H1 (cell line): ENCODE measurements around the gene FAAP100. TPM values are rescaled to one million over a fixed set of nuclear protein-coding genes. Genes with fewer than 3 reads are reported as not detected.

Experiments used
- CTCF ChIA-PET: fragments of 300-600 bp; sonication (Branson Sonifier 250); formaldehyde crosslinking; loops from one replicate; lab custom pipeline; 2021; ENCODE audit not compliant: partially characterized antibody; lab: Charles Lee
- POLR2A ChIA-PET: fragments of 300-600 bp; sonication (Branson Sonifier 250); formaldehyde crosslinking; loops from one replicate; lab custom pipeline; 2021; ENCODE audit warnings: inconsistent platforms; ENCODE audit not compliant: partially characterized antibody; lab: Charles Lee
- DNase-seq, 2 experiments: peaks; one replicate each; pipeline versions ENCODE4 v3.0.0 to v3.0.0-alpha.2; 2010 to 2022; ENCODE audit warnings: low spot score in 2 of 2, low read depth in 1 of 2, mixed read lengths in 1 of 2
- FAIRE-seq: peaks from 2 replicates; lab custom pipeline; 2011; peaks lifted over from hg19 to GRCh38; lab: Jason Lieb, UNC
- H2AFZ ChIP-seq: 2 replicates; pipeline ENCODE4 v1.8.1; 2012; ENCODE audit warnings: low read length, inconsistent platforms
- H2AK5ac ChIP-seq: 2 replicates; pipeline ENCODE4 v1.6.1; 2013; ENCODE audit warnings: low read depth, low read length
- H2BK120ac ChIP-seq: replicated peaks from 2 replicates; pipeline ENCODE3; 2013; ENCODE audit warnings: low read depth, low read length, inconsistent platforms
- H2BK12ac ChIP-seq: 2 replicates; pipeline ENCODE4 v1.6.1; 2013; ENCODE audit warnings: low read depth, low read length
- H2BK15ac ChIP-seq: 2 replicates; pipeline ENCODE4 v1.6.1; 2013; ENCODE audit warnings: low read length
- H2BK20ac ChIP-seq: 2 replicates; pipeline ENCODE4 v1.6.1; 2013; ENCODE audit warnings: low read length
- H2BK5ac ChIP-seq: 2 replicates; pipeline ENCODE4 v1.6.1; 2013; ENCODE audit warnings: low read depth, low read length
- H3K14ac ChIP-seq: 2 replicates; pipeline ENCODE4 v1.6.1; 2013; ENCODE audit warnings: inconsistent platforms; ENCODE audit not compliant: insufficient read length
- H3K18ac ChIP-seq: 2 replicates; pipeline ENCODE4 v1.6.1; 2013; ENCODE audit warnings: low read length; ENCODE audit errors: extremely low read depth
- H3K23ac ChIP-seq: 2 replicates; pipeline ENCODE4 v1.6.1; 2013; ENCODE audit warnings: inconsistent platforms; ENCODE audit not compliant: insufficient read length
- H3K23me2 ChIP-seq: 2 replicates; pipeline ENCODE4 v1.6.1; 2013; ENCODE audit warnings: low read depth, low read length
- H3K27ac ChIP-seq: 2 replicates; pipeline ENCODE4 v1.6.1; 2011; ENCODE audit warnings: low read depth, low read length, inconsistent platforms
- H3K27me3 ChIP-seq, 4 experiments: replicated peaks in 1 of 4; 1 replicate in 1 of 4; 2 replicates in 3 of 4; pipeline versions ENCODE4 v1.6.1 to v1.8.1; 2011 to 2013; ENCODE audit warnings: low read length in 3 of 4, mild to moderate bottlenecking in 3 of 4, inconsistent platforms in 2 of 4, mixed read lengths in 2 of 4, moderate library complexity in 1 of 4; ENCODE audit not compliant: control insufficient read depth in 3 of 4, insufficient read depth in 3 of 4; ENCODE audit errors: extremely low read depth in 1 of 4
- H3K36me3 ChIP-seq, 4 experiments: 2 replicates each; pipeline versions ENCODE4 v1.6.1 to v1.8.1; 2011 to 2013; ENCODE audit warnings: mild to moderate bottlenecking in 4 of 4, low read length in 3 of 4, moderate library complexity in 2 of 4, control low read depth in 1 of 4, inconsistent platforms in 1 of 4; ENCODE audit not compliant: insufficient read depth in 4 of 4, control insufficient read depth in 2 of 4
- H3K4ac ChIP-seq: replicated peaks from 2 replicates; pipeline ENCODE3; 2013; ENCODE audit warnings: low read length, low read depth, mixed read lengths, inconsistent platforms; ENCODE audit not compliant: insufficient read length
- H3K4me1 ChIP-seq, 4 experiments: replicated peaks in 1 of 4; 1 replicate in 1 of 4; 2 replicates in 3 of 4; pipeline versions ENCODE4 v1.6.1 to v1.8.1; 2011 to 2013; ENCODE audit warnings: low read length in 3 of 4, inconsistent platforms in 2 of 4, mixed read lengths in 1 of 4; ENCODE audit not compliant: insufficient read depth in 4 of 4, control insufficient read depth in 3 of 4
- H3K4me2 ChIP-seq, 2 experiments: 2 replicates each; pipeline versions ENCODE4 v1.6.1 to v1.8.1; 2011 to 2013; ENCODE audit warnings: low read depth in 2 of 2, low read length in 2 of 2, control low read depth in 1 of 2, inconsistent platforms in 1 of 2, mild to moderate bottlenecking in 1 of 2; ENCODE audit not compliant: insufficient read depth in 1 of 2
- H3K4me3 ChIP-seq, 4 experiments: fragments of 200-600, 300-600 bp in 1 of 4; sonication (generic), shearing (Covaris generic), sonication (Bioruptor Twin) in 1 of 4; 2 replicates each; pipeline versions ENCODE4 v1.5.1 to v1.8.1; 2011 to 2016; ENCODE audit warnings: low read length in 4 of 4, low read depth in 3 of 4, control low read depth in 2 of 4, inconsistent platforms in 2 of 4, mild to moderate bottlenecking in 2 of 4, mixed read lengths in 1 of 4, moderate library complexity in 1 of 4; ENCODE audit not compliant: insufficient read depth in 2 of 4; ENCODE audit errors: extremely low read depth in 1 of 4
- H3K56ac ChIP-seq: replicated peaks from 2 replicates; pipeline ENCODE3; 2013; ENCODE audit warnings: low read depth, mild to moderate bottlenecking, mixed read lengths, low read length, inconsistent platforms; ENCODE audit not compliant: insufficient read length
- H3K79me1 ChIP-seq: 2 replicates; pipeline ENCODE4 v1.6.1; 2013; ENCODE audit warnings: low read depth, low read length, control low read depth
- H3K79me2 ChIP-seq, 2 experiments: 2 replicates each; pipeline versions ENCODE4 v1.6.1 to v1.8.1; 2012 to 2013; ENCODE audit warnings: low read length in 2 of 2, mild to moderate bottlenecking in 2 of 2, inconsistent platforms in 1 of 2; ENCODE audit not compliant: insufficient read depth in 2 of 2, control insufficient read depth in 1 of 2
- H3K9ac ChIP-seq, 4 experiments: replicated peaks in 1 of 4; 1 replicate in 1 of 4; 2 replicates in 3 of 4; pipeline versions ENCODE4 v1.6.1 to v1.8.1; 2011 to 2013; ENCODE audit warnings: low read depth in 3 of 4, low read length in 3 of 4, control low read depth in 2 of 4, mild to moderate bottlenecking in 2 of 4, moderate library complexity in 2 of 4, inconsistent platforms in 1 of 4; ENCODE audit errors: extremely low read depth in 1 of 4
- H3K9me3 ChIP-seq, 2 experiments: 2 replicates each; pipeline versions ENCODE4 v1.6.1 to v1.8.1; 2012 to 2013; ENCODE audit warnings: mild to moderate bottlenecking in 2 of 2, moderate library complexity in 2 of 2, control low read depth in 1 of 2, inconsistent platforms in 1 of 2, low read depth in 1 of 2, low read length in 1 of 2, mixed read lengths in 1 of 2; ENCODE audit not compliant: insufficient read depth in 2 of 2
- H4K20me1 ChIP-seq, 2 experiments: replicated peaks in 1 of 2; 2 replicates each; pipeline versions ENCODE3 to v1.8.1; 2011 to 2013; ENCODE audit warnings: inconsistent platforms in 2 of 2, low read length in 2 of 2, mild to moderate bottlenecking in 1 of 2; ENCODE audit not compliant: insufficient read depth in 2 of 2, control insufficient read depth in 1 of 2
- H4K5ac ChIP-seq: 2 replicates; pipeline ENCODE4 v1.6.1; 2013; ENCODE audit warnings: low read length, low read depth, mixed read lengths, inconsistent platforms; ENCODE audit not compliant: insufficient read length
- H4K8ac ChIP-seq: 2 replicates; pipeline ENCODE4 v1.8.0; 2013; ENCODE audit warnings: mild to moderate bottlenecking, moderate library complexity, low read length, inconsistent platforms; ENCODE audit not compliant: insufficient read depth; ENCODE audit errors: extremely low read depth
- H4K91ac ChIP-seq: replicated peaks from 2 replicates; pipeline ENCODE3; 2013; ENCODE audit warnings: low read length, mixed read lengths, inconsistent platforms; ENCODE audit not compliant: insufficient read length
- BCL11A ChIP-seq, 2 experiments: IDR thresholded peaks; one replicate each; pipeline ENCODE4 v1.6.1; 2011; ENCODE audit warnings: low read depth in 2 of 2, low read length in 2 of 2, mild to moderate bottlenecking in 2 of 2
- CBX5 ChIP-seq: fragments of 300-800, 300-1000 bp; sonication (generic); IDR thresholded peaks from 2 replicates; pipeline ENCODE4 v1.7.1; 2016; ENCODE audit warnings: antibody characterized with exemption, low read length, low read depth
- CHD1 ChIP-seq: IDR thresholded peaks from 2 replicates; pipeline ENCODE4 v1.6.1; 2012; ENCODE audit warnings: low read depth, low read length, improper control_type of control experiment
- MAFK ChIP-seq: IDR thresholded peaks from 2 replicates; pipeline ENCODE4 v1.6.1; 2012; ENCODE audit warnings: low read depth, mild to moderate bottlenecking, improper control_type of control experiment, low read length
- POLR2A ChIP-seq, 2 experiments: IDR thresholded peaks; 1 replicate in 1 of 2; 2 replicates in 1 of 2; pipeline ENCODE4 v1.6.1; 2011; ENCODE audit warnings: low read depth in 2 of 2, low read length in 2 of 2, mild to moderate bottlenecking in 2 of 2; ENCODE audit errors: control extremely low read depth in 1 of 2
- RAD21 ChIP-seq, 2 experiments: IDR thresholded peaks in 1 of 2; conservative IDR thresholded peaks in 1 of 2; 2 replicates each; pipeline ENCODE4 v1.6.1; 2011; ENCODE audit warnings: low read depth in 2 of 2, low read length in 2 of 2, improper control_type of control experiment in 1 of 2, inconsistent platforms in 1 of 2, mild to moderate bottlenecking in 1 of 2, moderate library complexity in 1 of 2
- RBBP5 ChIP-seq: IDR thresholded peaks from 2 replicates; pipeline ENCODE4 v1.7.1; 2012; ENCODE audit warnings: low read depth, mild to moderate bottlenecking, inconsistent platforms, low read length, moderate library complexity, borderline replicate concordance
- RFX5 ChIP-seq: IDR thresholded peaks from 2 replicates; pipeline ENCODE4 v1.6.1; 2011; ENCODE audit warnings: low read depth, low read length, improper control_type of control experiment, borderline replicate concordance
- RNF2 ChIP-seq: fragments of 200-900, 300-1000 bp; sonication (generic); IDR thresholded peaks from 2 replicates; pipeline ENCODE4 v1.7.1; 2016; ENCODE audit warnings: borderline replicate concordance, low read depth, mild to moderate bottlenecking, antibody characterized with exemption, low read length; ENCODE audit not compliant: poor library complexity, severe bottlenecking; ENCODE audit errors: missing control alignments
- SAP30 ChIP-seq: fragments of 300-600 bp; sonication (generic); IDR thresholded peaks from 2 replicates; pipeline ENCODE4 v1.7.1; 2012; ENCODE audit warnings: low read length, moderate library complexity, mild to moderate bottlenecking, inconsistent platforms; ENCODE audit not compliant: insufficient read depth, insufficient replicate concordance
- whole genome bisulfite sequencing, 2 experiments: shearing (Covaris generic) in 1 of 2; methylation state at CpG; one replicate each; pipeline versions ENCODE4 v1.1.6 to v1.1.7; 2013 to 2015; ENCODE audit warnings: low lambda C conversion rate in 2 of 2, mixed read lengths in 2 of 2, inconsistent platforms in 1 of 2, low coverage in 1 of 2, missing lambda C conversion rate in 1 of 2; ENCODE audit not compliant: insufficient replicate concordance in 2 of 2, insufficient coverage in 1 of 2, insufficient read length in 1 of 2; ENCODE audit errors: extremely low coverage in 1 of 2, missing lambda C conversion rate in 1 of 2; 5-methylcytosine and 5-hydroxymethylcytosine counted together
- polyA plus RNA-seq, 7 experiments: library from polyadenylated mRNA; depleted of rRNA in 3 of 7; stranded (reverse) in 5 of 7; unstranded in 2 of 7; fragments of >200 nt in 5 of 7; fragments of 200-250 nt in 2 of 7; gene quantifications; 1 replicate in 5 of 7; 2 replicates in 1 of 7; 4 replicates in 1 of 7; pipeline versions ENCODE4 v1.2.1 to v1.2.3, GENCODE V29; 2011 to 2013; ENCODE audit warnings: missing spikeins in 2 of 7, mixed read lengths in 2 of 7
- total RNA-seq: library from RNA; stranded (reverse); fragmentation: NEBNext Ultra II Directional; extraction: Animal tissue kit (Norgen Biotek cat#: 25700); gene quantifications from 2 replicates; pipeline ENCODE4 v1.2.1, GENCODE V29; 2021

FAAP100 gene
- total and polyA plus RNA-seq, 2 of the 8 experiments (the other 6 are each of a cell fraction or from before 2014, with no cell fraction given), result 23.2 to 41.8 TPM

GRCh38 chr17:81583589-81584342 is 31.6 kb upstream of the FAAP100 start:
- Histone ChIP-seq H3K9me3 (no peaks in the 10 kb centered on the region), H2BK12ac (no peak overlapping the region), H3K79me2 (no peaks in the 10 kb centered on the region), H3K18ac (no peak overlapping the region), H4K5ac (no peak overlapping the region), H3K27me3 (no peaks in the 10 kb centered on the region), H4K20me1 (peaks cover 10 to 11% of the 10 kb centered on the region in 2 experiments), H3K27ac (no peak overlapping the region), H3K14ac (no peak overlapping the region), H4K8ac (no peak overlapping the region), H3K56ac (no peak overlapping the region), H3K79me1 (no peaks in the 10 kb centered on the region; the same call in 1 of the 2 replicates), H3K4ac (no peak overlapping the region), H2BK5ac (no peak overlapping the region), H3K23ac (no peak overlapping the region), H2AK5ac (no peak overlapping the region), H3K4me2 (no peak overlapping the region), H2AFZ (no peak overlapping the region), H2BK120ac (no peak overlapping the region), H4K91ac (no peak overlapping the region), H2BK20ac (no peak overlapping the region), H3K23me2 (no peaks in the 10 kb centered on the region), H3K9ac (no peak overlapping the region), H3K36me3 (peaks cover 15 to 36% (median 34%) of the 10 kb centered on the region in 4 experiments), H2BK15ac (no peak overlapping the region), H3K4me3 (no peak overlapping the region), H3K4me1 (no peaks in the 10 kb centered on the region)
- DNase-seq (no peak), FAIRE-seq (no peak)
- CTCF ChIA-PET, result interaction anchor here (0.6 to 3.3 kb wide), 2 partner anchors 18 to 383 kb away, joined by 3 to 21 read pairs; no protein-coding TSS in a partner anchor
- 86% methylated on average over 6 of the region's 6 CpGs; no CpG with 5 or more reads in 1 of the 2 experiments for WGBS, 2 experiments
- no peak for TF ChIP-seq RBBP5
- no peak for TF ChIP-seq SAP30
- no peak for TF ChIP-seq CBX5
- TF ChIP-seq RAD21 (IDR thresholded peaks at IDR 0.05 in 1 of 2, conservative IDR thresholded peaks at IDR 0.05 in 1 of 2; ENCODE audit: low read depth in 2 of 2, low read length in 2 of 2), result no peak
- TF ChIP-seq RFX5, result no peak
- no peak for TF ChIP-seq MAFK
- TF ChIP-seq POLR2A (IDR thresholded peaks at IDR 0.05; ENCODE audit: control extremely low read depth in 1 of 2, low read depth in 2 of 2, low read length in 2 of 2), result no peak
- TF ChIP-seq RNF2, result no peak
- no peak for TF ChIP-seq BCL11A (IDR thresholded peaks at IDR 0.05; ENCODE audit: low read depth in 2 of 2, low read length in 2 of 2)
- TF ChIP-seq CHD1, result no peak
- POLR2A ChIA-PET, result interaction anchor here (3.1 kb wide), 1 partner anchor 12 kb away, joined by 14 read pairs; no protein-coding TSS in a partner anchor
